BE2C (cell line): Measurements from ENCODE around the gene CXCL13.
A peak's percentile ranks its signal among the peaks of the same experiment; 100 is the strongest.

Experiments used
- DNase-seq: peaks from one replicate; pipeline ENCODE4 v3.0.0-alpha.2; 2020
- H3K27me3 ChIP-seq: fragments of 250-450 bp; sonication (Bioruptor Pico); 2 replicates; pipeline ENCODE4 v1.5.1; 2020; ENCODE audit warnings: mild to moderate bottlenecking
- H3K36me3 ChIP-seq: fragments of 250-450 bp; sonication (Bioruptor Pico); 2 replicates; pipeline ENCODE4 v1.5.1; 2020; ENCODE audit warnings: mild to moderate bottlenecking
- H3K4me1 ChIP-seq: fragments of 250-450 bp; sonication (Bioruptor Pico); 2 replicates; pipeline ENCODE4 v1.5.1; 2020
- H3K4me3 ChIP-seq: 2 replicates; pipeline ENCODE4 v1.5.1; 2011; ENCODE audit warnings: low read depth, low read length
- H3K9me3 ChIP-seq: fragments of 250-450 bp; sonication (Bioruptor Pico); 2 replicates; pipeline ENCODE4 v1.5.1; 2020
- CTCF ChIP-seq: IDR thresholded peaks from 2 replicates; pipeline ENCODE4 v1.5.1; 2012; ENCODE audit warnings: mild to moderate bottlenecking, low read depth, low read length

The CXCL13 gene

DNA sequence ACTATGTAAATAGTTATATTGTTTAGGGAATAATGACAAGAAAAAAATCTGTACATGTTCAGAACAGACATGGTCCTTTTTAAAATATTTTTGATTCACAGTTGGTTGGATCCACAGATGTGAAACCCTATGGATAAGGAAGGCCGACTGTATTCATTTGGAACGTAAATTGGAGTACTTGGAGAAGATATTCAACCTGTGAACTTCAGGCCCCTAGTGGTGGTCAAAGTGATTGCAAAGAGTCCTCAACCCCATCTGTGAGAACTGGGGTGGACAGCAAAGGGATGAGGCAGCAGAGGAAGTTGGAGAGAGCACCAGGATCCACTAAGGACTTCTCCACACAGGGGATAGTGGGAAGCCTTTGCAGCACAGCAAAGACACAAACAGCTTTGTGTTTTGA, 6.2 kb upstream of the CXCL13 start:
- H3K27me3 ChIP-seq = peaks cover 20% of the 10 kb centered on the region
- no peaks in the 10 kb centered on the region for H3K4me1 ChIP-seq
- peak; percentile 26 for DNase-seq
- H3K36me3 ChIP-seq = no peaks in the 10 kb centered on the region
- TF ChIP-seq CTCF = peak; percentile 71
- no peaks in the 10 kb centered on the region for H3K9me3 ChIP-seq
- H3K4me3 ChIP-seq = no peak overlapping the region

DNA sequence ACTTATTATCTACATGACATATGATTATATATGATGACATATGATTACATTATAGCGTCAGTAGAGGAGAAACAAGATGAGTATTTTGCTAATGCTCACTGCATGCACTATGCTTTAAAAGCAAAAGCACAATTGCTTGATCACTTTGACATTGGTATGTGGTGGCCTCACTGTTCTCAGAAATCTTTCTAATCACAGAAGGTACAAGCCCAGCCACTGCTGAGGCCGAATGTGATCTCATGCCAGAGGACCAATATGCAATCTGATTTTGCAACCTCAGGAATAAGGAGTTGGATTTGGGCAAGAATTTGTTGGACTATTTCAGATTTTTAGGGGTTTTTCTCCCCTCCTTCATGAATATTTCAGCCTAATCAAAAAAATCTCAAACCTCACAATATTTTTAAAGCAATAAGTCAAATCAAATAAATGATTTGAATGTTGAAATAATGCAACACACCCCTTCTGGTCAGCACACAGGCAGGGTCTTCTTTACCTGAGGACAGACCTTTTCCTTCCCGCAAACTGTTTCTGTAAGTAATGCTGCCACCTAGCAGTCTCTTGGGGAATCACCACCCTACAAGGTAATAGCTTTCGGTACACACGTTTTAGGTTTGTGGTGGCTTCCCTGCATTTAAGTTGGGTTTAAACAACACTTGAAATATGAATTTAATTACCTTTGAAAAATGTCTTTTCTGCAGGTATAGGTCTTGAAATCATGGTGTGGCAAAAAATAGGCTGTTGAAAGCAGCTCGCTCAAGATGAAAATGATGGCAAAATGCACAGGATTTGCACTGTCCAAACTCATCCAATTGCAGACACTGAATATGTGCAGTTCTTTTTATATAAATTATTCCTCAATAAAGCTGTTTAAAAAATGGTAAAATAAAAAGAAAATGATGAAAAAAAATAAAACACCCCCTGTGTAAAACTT, 4.8 kb upstream of the CXCL13 start:
- no peak overlapping the region for H3K4me3 ChIP-seq

GRCh38 chr4:77601614-77602187, 3.9 kb upstream of the CXCL13 start:
- Histone ChIP-seq H3K4me3 (no peak overlapping the region), H3K9me3 (no peaks in the 10 kb centered on the region), H3K4me1 (no peaks in the 10 kb centered on the region), H3K27me3 (peaks cover 31% of the 10 kb centered on the region), H3K36me3 (no peaks in the 10 kb centered on the region)
- DNase-seq = no peak
- TF ChIP-seq CTCF = no peak

More for the DNA sequence above, 4.8 kb upstream of the CXCL13 start:
- peak; percentile 93 for TF ChIP-seq CTCF
- Histone ChIP-seq H3K4me1 (no peaks in the 10 kb centered on the region), H3K36me3 (no peaks in the 10 kb centered on the region), H3K9me3 (no peaks in the 10 kb centered on the region), H3K27me3 (peaks cover 25% of the 10 kb centered on the region)
- DNase-seq = peak; percentile 21

GRCh38 chr4:77613267-77613666, 7.6 kb downstream of the CXCL13 start:
- H3K4me1 ChIP-seq = no peaks in the 10 kb centered on the region
- no peaks in the 10 kb centered on the region for H3K36me3 ChIP-seq
- no peak overlapping the region for H3K4me3 ChIP-seq
- H3K9me3 ChIP-seq = no peaks in the 10 kb centered on the region
- H3K27me3 ChIP-seq = peaks cover 16% of the 10 kb centered on the region
- peak; percentile 18 for DNase-seq
- no peak for TF ChIP-seq CTCF

DNA sequence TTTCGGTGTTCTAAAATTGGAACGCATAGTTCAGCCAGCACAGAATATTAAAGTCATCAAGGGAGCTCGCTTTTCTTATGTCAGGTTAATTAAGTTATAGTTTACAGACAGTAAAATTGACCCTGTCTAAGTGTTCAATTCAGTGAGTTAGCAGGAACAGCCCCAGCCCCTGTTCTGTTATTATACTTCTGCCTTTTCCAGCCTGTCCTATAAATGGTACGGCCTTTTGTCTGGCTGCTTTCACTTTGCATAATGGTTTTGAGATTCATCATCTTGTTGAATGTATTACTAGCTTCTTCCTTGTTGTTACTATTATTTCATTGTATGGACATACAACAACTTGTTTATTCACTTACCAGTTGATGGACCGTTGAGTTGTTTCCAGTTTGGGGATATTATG, 9.5 kb downstream of the CXCL13 start:
- DNase-seq = no peak
- Histone ChIP-seq H3K36me3 (no peaks in the 10 kb centered on the region), H3K4me1 (no peaks in the 10 kb centered on the region), H3K9me3 (no peaks in the 10 kb centered on the region), H3K4me3 (no peak overlapping the region), H3K27me3 (peaks cover 21% of the 10 kb centered on the region; the same call in 1 of the 2 replicates)
- no peak for TF ChIP-seq CTCF

DNA sequence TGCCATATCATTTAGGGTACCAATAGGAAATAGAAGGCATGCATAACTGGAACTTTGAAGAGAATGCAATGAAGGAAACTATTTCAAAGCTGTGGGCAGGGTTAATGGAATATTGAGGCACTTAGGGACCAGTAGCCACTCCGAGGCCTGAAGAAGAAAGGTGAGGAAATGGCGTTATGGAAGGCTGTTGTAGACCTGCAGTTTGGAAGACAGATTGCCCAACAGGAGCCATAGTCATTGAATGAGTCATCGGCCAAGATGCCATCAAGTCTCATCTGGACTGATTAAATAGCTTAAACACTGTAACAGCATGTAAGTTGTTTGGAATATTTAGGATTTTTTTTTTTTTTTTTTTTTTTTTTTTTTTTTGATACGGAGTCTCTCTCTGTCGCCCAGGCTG, 11.6 kb downstream of the CXCL13 start:
- no peaks in the 10 kb centered on the region for H3K9me3 ChIP-seq
- H3K27me3 ChIP-seq = peaks cover 27% of the 10 kb centered on the region
- TF ChIP-seq CTCF = no peak
- DNase-seq = no peak
- H3K4me1 ChIP-seq = no peaks in the 10 kb centered on the region
- H3K36me3 ChIP-seq = no peaks in the 10 kb centered on the region
- no peak overlapping the region for H3K4me3 ChIP-seq
